HG03159 (cell line): ENCODE results near the gene SF3B6.
A peak's percentile ranks its signal among the peaks of the same experiment; 100 is the strongest.
"Not testable (repeated sequence)": the region's sequence is repeated elsewhere in the genome, so short reads cannot be mapped to it uniquely, and the experiment has no call there.

Experiments
- ATAC-seq: cut with Tn5 transposase; IDR thresholded peaks from one replicate; pipeline ENCODE4 v1.9.1; 2021; ENCODE audit warnings: mild to moderate bottlenecking, moderate library complexity; ENCODE audit not compliant: unreplicated experiment

The SF3B6 gene

DNA sequence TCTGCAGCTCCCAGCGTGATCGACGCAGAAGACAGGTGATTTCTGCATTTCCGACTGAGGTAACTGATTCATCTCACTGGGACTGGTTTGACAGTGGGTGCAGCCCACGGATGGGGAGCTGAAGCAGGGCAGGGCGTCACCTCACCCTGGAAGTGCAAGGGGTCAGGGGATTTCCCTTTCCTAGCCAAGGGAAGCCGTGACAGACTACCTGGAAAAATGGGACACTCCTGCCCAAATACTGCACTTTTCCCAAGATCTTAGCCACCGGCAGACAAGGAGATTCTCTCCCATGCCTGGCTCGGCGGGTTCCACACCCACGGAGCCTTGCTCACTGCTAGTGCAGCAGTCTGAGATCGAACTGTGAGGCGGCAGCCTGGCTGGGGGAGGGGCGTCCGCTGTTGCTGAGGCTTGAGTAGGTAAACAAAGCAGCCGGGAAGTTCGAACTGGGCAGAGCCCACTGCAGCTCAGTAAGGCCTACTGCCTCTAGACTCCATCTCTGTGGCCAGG lies 19.1 kb upstream of the SF3B6 start:
- not testable (repeated sequence) for ATAC-seq

DNA sequence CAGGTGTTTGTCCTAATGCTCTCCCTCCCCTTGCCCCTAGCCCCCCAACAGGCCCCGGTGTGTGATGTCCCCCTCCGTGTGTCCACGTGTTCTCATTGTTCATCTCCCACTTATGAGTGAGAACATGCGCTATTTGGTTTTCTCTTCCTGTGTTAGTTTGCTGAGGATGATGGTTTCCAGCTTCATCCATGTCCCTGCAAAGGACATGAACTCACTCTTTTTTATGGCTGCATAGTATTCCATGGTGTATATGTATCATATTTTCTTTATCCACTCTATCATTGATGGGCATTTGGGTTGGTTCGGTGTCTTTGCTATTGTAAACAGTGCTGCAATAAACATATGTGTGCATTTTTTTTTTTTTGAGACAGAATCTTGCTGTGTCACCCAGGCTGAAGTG lies 17.1 kb upstream of the SF3B6 start:
- ATAC-seq, result not testable (repeated sequence)

DNA sequence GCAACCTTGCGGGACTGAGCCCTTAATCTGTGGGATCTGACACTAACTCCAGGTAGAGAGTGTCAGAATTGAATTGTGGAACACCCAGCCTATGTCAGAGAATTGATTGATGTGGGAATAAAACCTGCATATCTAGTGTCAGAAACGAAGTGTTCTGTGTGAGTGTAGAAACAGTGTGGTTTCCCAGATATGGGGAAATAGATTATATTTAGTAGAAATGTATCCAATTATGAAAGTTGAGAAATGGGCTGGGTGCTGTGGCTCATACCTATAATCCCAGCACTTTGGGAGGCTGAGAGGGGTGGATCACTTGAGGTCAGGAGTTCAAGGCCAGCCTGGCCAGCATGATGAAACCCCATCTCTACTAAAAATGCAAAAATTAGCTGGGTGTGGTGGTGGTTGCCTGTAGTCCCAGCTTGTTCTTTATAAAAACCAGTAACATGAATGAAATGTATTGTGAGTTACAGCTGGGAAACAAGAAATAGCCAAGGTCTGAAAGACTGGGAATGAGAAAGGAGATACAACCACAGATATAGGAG lies 12.8 kb upstream of the SF3B6 start:
- no peak for ATAC-seq

DNA sequence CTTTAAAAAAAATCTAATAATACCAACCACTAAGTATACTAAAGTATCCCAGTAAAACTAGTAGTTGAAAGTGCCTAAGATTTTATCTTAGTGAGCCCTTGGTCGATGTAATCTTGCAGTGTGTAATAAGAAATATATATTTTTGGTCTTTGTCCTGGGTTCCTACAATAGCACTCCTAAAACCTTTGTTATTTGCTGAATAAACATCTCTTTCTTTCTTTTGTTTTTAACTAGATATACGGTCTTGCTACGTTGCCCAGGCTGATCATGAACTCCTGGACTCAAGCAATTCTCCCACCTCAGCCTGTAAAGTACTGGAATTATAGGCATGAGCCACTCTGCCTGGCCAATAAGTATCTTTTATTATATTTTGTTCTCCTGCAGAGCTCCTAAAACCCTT lies 10.9 kb upstream of the SF3B6 start:
- no peak for ATAC-seq

DNA sequence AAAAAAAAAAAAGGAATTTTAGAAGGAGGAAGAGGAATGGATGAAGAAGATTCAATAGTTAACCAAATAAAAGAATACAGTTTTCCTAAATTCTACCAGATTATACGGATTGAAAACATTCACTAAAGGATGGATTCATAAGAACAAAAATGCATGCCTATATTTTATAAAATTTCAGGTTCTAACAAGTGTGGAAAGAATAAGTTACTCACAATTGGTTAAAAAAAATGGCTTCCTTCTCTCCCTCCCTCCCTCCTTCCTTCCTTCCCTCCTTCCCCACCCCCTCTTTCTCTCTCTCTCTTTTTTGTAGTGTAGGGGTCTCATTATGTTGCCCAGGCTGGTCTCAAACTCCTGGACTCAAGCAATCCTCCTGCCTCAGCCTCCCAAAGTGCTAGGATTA lies 10.1 kb upstream of the SF3B6 start:
- ATAC-seq, result no peak

DNA sequence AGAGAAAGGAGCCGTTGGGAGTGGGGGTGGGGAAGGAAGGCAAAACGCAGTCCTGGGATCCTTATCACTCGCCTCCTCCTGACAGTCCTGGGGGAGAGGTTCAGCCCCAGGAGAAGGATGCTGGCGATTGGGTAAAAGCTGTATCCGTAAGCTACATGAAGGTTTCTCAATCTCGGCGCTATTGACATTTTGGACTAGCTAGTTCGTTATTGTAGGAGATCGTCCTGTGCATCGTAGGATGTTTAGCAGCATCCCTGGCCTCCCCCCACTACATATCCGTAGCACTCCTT lies 9.0 kb upstream of the SF3B6 start:
- no peak for ATAC-seq

- ATAC-seq, result peak; percentile 76
Observed at GRCh38 chr2:24084386-24085199, 8.5 kb upstream of the SF3B6 start, which contains the start of gene TP53I3. Gene TP53I3, minus strand, starts transcription at chr2:24084834. Its CDS starts 508 bp downstream, at chr2:24084326.

GRCh38 chr2:24083567-24084385 lies 7.7 kb upstream of the SF3B6 start:
- peak; percentile 85 for ATAC-seq

DNA sequence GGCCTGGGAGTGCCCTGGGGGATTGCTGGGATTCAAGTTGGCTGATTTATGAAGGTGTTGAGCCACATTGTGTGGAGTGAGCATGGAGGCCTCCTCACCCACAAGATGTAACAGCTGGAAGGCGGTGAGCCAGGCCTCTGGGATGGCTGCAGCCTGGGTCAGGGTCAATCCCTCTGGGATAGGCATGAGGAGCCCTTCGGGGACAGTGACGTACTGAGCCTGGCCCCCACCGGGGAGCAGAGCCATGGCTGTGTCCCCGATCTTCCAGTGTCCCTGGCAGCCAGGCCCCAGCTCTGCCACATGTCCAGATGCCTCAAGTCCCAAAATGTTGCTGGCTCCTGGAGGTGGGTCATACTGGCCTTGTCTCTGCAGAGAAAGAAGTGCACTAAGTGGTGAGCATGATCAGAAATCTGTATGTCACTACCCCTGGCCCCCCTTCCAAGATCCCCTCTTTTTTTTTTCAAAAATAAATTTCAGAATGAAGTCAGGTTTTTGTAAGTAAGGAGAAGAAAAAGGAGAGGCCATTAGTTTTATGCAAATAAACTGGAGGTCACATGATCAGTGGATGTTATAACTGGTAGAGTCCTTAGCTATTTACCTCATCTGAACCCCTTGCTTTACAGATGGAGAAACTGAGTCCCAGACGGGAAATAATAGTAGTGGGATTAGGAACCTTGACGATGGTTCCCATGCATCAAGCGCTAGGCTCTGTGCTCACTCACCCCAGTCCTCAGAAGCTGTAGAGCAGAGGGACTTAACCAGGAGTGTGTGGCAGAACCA lies 6.9 kb upstream of the SF3B6 start:
- ATAC-seq, result no peak

GRCh38 chr2:24080701-24081100 lies 4.6 kb upstream of the SF3B6 start:
- ATAC-seq, result no peak

- ATAC-seq, result no peak
Observed at GRCh38 chr2:24077879-24078278, 1.8 kb upstream of the SF3B6 start.

GRCh38 chr2:24077535-24077877 lies 1.4 kb upstream of the SF3B6 start:
- ATAC-seq, result no peak

GRCh38 chr2:24076849-24077534 lies 866 bp upstream of the SF3B6 start:
- ATAC-seq, result peak; percentile 18

GRCh38 chr2:24075259-24075658 lies 867 bp downstream of the SF3B6 start:
- no peak for ATAC-seq

DNA sequence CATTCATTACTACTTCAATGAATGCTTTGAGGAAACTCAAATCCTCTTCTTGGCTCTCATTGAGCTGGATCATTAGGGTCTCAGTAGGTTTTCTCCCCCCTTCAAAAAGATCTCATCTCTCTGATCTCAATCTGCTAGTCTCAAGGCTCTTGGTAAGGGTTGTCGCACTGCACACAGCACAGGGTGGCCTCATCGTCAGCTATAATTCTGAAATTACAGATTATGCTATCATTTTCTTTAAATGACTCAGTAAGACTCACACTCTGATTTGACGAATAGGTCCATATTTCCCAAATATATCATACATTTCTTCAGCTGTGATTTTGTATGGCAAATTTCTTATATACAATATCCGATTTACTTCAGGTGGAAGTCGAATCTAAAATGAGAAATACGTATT lies 2.3 kb downstream of the SF3B6 start:
- no peak for ATAC-seq

- no peak for ATAC-seq
Observed at GRCh38 chr2:24072259-24072658, 3.9 kb downstream of the SF3B6 start.

GRCh38 chr2:24065341-24065740 lies 10.8 kb downstream of the SF3B6 start:
- ATAC-seq, result no peak

DNA sequence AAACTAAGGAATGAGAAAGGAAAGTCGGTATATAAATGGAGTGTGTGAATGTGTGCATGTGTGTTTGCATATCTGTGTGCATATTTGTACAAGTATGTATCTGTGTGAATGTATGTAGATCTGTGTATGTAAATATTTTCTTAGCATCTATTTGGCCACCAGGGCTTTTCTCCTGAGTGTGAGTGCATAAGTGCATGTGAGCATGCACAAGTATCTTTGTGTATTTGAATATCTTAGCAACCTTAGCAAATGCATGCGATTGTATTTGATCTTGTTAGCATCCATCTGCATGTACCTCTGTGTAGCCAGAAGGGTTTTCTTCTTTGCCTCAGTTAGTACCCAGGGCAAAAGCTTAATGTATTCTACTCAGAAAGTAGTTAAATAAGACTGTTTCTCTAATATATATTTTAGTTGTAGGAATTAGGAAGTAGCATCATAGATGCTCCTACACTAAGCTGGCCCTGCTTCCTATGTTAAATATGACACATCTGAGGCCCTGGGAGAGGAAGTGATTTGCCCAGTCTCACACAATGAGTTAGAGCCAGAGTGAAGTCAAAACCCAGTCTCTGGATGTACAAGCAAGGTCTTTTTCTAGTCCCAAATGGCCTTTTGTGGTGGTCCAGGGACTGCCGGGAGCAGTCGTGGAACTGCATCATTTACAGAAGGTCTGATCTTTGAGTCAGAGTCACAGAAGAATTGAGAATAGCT lies 17.4 kb downstream of the SF3B6 start:
- ATAC-seq, result no peak

GRCh38 chr2:24055750-24056149 lies 20.4 kb downstream of the SF3B6 start:
- ATAC-seq, result no peak
